Activated naive CD8-positive, alpha-beta T cell (primary cell): ENCODE results near the gene PRRX1.

Experiments
- H3K27ac Mint-ChIP-seq: one replicate; pipeline ENCODE4 v1.8.0; 2021; ENCODE audit warnings: mixed read lengths
- H3K27me3 Mint-ChIP-seq: one replicate; pipeline ENCODE4 v1.8.0; 2021; ENCODE audit warnings: mixed read lengths
- H3K36me3 Mint-ChIP-seq: one replicate; pipeline ENCODE4 v1.8.0; 2021; ENCODE audit warnings: mixed read lengths
- H3K4me1 Mint-ChIP-seq: one replicate; pipeline ENCODE4 v1.8.0; 2021; ENCODE audit warnings: low read depth, mixed read lengths
- H3K4me3 Mint-ChIP-seq: one replicate; pipeline ENCODE4 v1.8.0; 2021; ENCODE audit warnings: mild to moderate bottlenecking, mixed read lengths
- H3K9me3 Mint-ChIP-seq: one replicate; pipeline ENCODE4 v1.8.0; 2021; ENCODE audit warnings: low read depth, mixed read lengths

The PRRX1 gene

GRCh38 chr1:170671629-170671963, 7.7 kb downstream of the PRRX1 start:
- Mint-ChIP-seq H3K9me3 (no peaks in the 10 kb centered on the region), H3K27me3 (peaks cover 48% of the 10 kb centered on the region), H3K4me1 (peaks cover 22% of the 10 kb centered on the region), H3K36me3 (no peaks in the 10 kb centered on the region), H3K4me3 (no peak overlapping the region), H3K27ac (no peak overlapping the region)

DNA sequence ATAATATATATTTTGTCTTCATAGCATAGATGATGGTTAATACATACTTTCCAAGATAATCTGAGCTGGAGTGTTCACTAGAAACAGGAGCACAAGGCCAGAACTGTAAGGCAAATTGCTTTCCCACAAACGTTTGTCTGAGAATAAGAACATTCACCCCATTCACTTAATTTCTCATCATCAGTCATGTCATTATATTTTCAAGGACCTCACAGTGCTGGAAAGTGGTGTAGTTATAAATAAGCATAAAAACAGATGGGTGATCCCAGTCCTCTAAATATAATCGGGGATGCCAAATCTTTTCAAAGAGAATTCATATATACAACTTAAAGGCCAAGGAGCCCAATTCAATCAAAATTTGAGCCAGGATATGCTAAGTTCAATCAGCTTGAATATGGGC, 8.4 kb downstream of the PRRX1 start:
- Mint-ChIP-seq H3K4me1 (peaks cover 17% of the 10 kb centered on the region), H3K27ac (no peak overlapping the region), H3K4me3 (no peak overlapping the region), H3K36me3 (no peaks in the 10 kb centered on the region), H3K9me3 (no peaks in the 10 kb centered on the region), H3K27me3 (peaks cover 41% of the 10 kb centered on the region)

DNA sequence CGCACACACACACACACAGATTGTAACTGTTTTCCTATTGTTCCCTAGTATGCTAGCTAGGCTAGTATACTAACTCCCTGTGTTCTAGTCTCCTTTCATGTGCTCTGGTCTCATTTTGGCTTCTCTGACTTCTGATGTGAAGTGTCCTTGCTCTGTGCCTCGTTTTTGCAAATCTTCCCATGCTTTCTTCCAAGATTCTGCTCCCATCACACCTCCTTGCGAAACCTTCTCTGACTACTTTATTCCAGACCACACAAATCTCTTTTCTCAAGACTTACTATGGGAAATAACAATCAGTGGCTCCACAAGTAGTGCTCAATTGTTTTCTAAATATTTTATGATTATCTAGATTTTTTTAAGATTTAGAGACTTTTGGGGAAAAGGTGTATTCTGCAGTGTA, 10.3 kb downstream of the PRRX1 start:
- Mint-ChIP-seq H3K4me3 (no peak overlapping the region), H3K27ac (no peak overlapping the region)

DNA sequence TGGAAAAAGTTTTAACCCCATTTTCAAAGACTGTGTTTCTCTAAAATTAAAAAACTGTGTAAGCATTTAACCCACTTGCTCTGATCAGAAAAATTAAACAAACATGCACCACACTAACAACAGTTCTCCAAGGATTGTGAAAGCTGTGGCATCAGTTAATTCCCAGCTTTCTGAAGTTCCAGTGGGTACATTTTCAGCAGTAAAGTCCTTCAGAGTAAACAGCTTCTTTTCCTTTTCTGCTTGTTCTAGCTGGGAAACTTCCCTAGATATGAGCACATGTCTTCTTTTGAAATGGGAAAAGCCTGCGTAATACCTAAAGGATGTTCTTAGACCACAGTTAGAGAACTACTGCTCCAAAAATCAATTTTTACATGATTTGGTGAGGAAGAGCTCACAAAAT, 11.1 kb downstream of the PRRX1 start:
- peaks cover 5% of the 10 kb centered on the region for H3K4me1 Mint-ChIP-seq
- no peak overlapping the region for H3K4me3 Mint-ChIP-seq
- H3K27ac Mint-ChIP-seq: no peak overlapping the region
- H3K36me3 Mint-ChIP-seq: no peaks in the 10 kb centered on the region
- H3K27me3 Mint-ChIP-seq: peaks cover 32% of the 10 kb centered on the region
- no peaks in the 10 kb centered on the region for H3K9me3 Mint-ChIP-seq

More for the DNA sequence above, 10.3 kb downstream of the PRRX1 start:
- peaks cover 37% of the 10 kb centered on the region for H3K27me3 Mint-ChIP-seq
- no peaks in the 10 kb centered on the region for H3K36me3 Mint-ChIP-seq
- H3K9me3 Mint-ChIP-seq: no peaks in the 10 kb centered on the region
- H3K4me1 Mint-ChIP-seq: peaks cover 5% of the 10 kb centered on the region

DNA sequence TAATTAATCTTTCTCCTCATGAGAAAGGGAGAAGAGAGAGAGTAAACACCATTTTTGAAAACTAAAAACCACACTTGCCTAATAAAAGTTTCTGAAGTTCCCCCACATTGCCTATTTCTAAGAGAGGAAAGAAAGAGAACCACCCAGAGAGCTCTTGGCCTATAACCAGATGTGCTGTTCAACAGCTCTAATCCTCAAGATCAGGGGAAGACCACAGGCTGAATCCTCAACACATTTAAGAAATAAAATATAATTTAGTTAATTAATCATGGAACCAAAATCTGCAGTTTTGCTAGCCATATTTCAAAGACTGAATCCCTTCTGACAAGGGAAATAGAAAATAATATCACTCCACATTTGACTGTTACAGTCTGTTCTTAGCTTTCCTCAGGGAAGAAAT, 11.9 kb downstream of the PRRX1 start:
- H3K9me3 Mint-ChIP-seq: no peaks in the 10 kb centered on the region
- peaks cover 5% of the 10 kb centered on the region for H3K4me1 Mint-ChIP-seq
- H3K27me3 Mint-ChIP-seq: peaks cover 30% of the 10 kb centered on the region
- H3K4me3 Mint-ChIP-seq: no peak overlapping the region
- no peak overlapping the region for H3K27ac Mint-ChIP-seq
- H3K36me3 Mint-ChIP-seq: no peaks in the 10 kb centered on the region

GRCh38 chr1:170676628-170677027, 12.7 kb downstream of the PRRX1 start:
- Mint-ChIP-seq H3K9me3 (no peaks in the 10 kb centered on the region), H3K36me3 (no peaks in the 10 kb centered on the region), H3K27ac (no peak overlapping the region), H3K4me1 (no peaks in the 10 kb centered on the region), H3K4me3 (no peak overlapping the region), H3K27me3 (peaks cover 24% of the 10 kb centered on the region)

- H3K4me1 Mint-ChIP-seq: no peaks in the 10 kb centered on the region
- H3K4me3 Mint-ChIP-seq: no peak overlapping the region
- H3K27ac Mint-ChIP-seq: no peak overlapping the region
- H3K36me3 Mint-ChIP-seq: no peaks in the 10 kb centered on the region
- no peaks in the 10 kb centered on the region for H3K9me3 Mint-ChIP-seq
- H3K27me3 Mint-ChIP-seq: peaks cover 23% of the 10 kb centered on the region
Measured at GRCh38 chr1:170678027-170678600, 14.2 kb downstream of the PRRX1 start.

- no peaks in the 10 kb centered on the region for H3K9me3 Mint-ChIP-seq
- H3K4me1 Mint-ChIP-seq: no peaks in the 10 kb centered on the region
- no peak overlapping the region for H3K27ac Mint-ChIP-seq
- H3K4me3 Mint-ChIP-seq: no peak overlapping the region
- H3K27me3 Mint-ChIP-seq: peaks cover 20% of the 10 kb centered on the region
- H3K36me3 Mint-ChIP-seq: no peaks in the 10 kb centered on the region
Measured at GRCh38 chr1:170680428-170680827, 16.5 kb downstream of the PRRX1 start.

- no peak overlapping the region for H3K27ac Mint-ChIP-seq
- H3K4me1 Mint-ChIP-seq: no peaks in the 10 kb centered on the region
- H3K36me3 Mint-ChIP-seq: no peaks in the 10 kb centered on the region
- peaks cover 24% of the 10 kb centered on the region for H3K27me3 Mint-ChIP-seq
- no peak overlapping the region for H3K4me3 Mint-ChIP-seq
- no peaks in the 10 kb centered on the region for H3K9me3 Mint-ChIP-seq
Measured at GRCh38 chr1:170682169-170682568, 18.2 kb downstream of the PRRX1 start.

DNA sequence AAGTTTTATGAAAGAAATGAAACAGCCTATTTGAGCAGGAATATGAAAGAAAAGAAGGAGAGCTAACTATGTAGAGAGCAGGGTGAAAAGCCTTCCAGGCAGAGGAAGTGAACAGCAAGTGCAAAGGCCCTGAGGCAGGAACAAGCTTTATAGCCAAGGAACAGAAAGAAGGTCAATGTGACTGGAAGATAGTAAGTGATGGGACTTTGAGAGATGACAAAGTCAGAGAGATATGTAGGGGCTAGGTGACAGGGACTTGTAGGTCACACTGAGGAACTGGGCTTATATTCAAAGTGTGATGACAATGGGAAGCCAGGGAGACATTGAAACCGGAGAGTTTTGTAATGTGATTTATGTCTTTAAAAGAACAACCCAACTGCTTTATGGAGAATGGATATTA, 18.9 kb downstream of the PRRX1 start:
- no peaks in the 10 kb centered on the region for H3K4me1 Mint-ChIP-seq
- H3K9me3 Mint-ChIP-seq: no peaks in the 10 kb centered on the region
- H3K4me3 Mint-ChIP-seq: no peak overlapping the region
- no peaks in the 10 kb centered on the region for H3K36me3 Mint-ChIP-seq
- no peak overlapping the region for H3K27ac Mint-ChIP-seq
- H3K27me3 Mint-ChIP-seq: peaks cover 23% of the 10 kb centered on the region

GRCh38 chr1:170685166-170685565, 21.2 kb downstream of the PRRX1 start:
- Mint-ChIP-seq H3K4me1 (no peaks in the 10 kb centered on the region), H3K36me3 (no peaks in the 10 kb centered on the region), H3K27ac (no peak overlapping the region), H3K4me3 (no peak overlapping the region), H3K27me3 (peaks cover 16% of the 10 kb centered on the region), H3K9me3 (no peaks in the 10 kb centered on the region)

DNA sequence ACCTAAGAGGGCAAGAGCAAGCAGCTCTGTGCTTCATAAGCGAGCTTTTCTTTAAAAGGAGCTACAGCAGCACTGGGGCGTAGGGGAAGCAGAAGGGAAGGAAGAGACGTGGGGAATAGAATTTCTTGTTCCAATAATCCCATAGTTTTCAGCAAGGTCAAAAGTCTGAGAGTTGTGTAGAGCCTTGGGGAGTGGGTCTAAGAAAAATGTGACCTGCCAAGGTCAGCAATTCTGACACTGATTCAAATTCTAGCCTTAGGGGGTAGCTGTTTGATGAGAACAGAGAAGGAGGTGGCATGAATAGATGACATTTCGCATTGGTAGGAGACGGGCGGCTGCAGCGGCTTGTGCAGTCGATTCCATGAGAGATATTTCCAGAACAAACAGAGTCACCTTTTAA, 22.4 kb downstream of the PRRX1 start:
- Mint-ChIP-seq H3K4me3 (no peak overlapping the region), H3K9me3 (no peaks in the 10 kb centered on the region), H3K4me1 (no peaks in the 10 kb centered on the region), H3K27me3 (peaks cover 15% of the 10 kb centered on the region), H3K27ac (no peak overlapping the region), H3K36me3 (no peaks in the 10 kb centered on the region)

DNA sequence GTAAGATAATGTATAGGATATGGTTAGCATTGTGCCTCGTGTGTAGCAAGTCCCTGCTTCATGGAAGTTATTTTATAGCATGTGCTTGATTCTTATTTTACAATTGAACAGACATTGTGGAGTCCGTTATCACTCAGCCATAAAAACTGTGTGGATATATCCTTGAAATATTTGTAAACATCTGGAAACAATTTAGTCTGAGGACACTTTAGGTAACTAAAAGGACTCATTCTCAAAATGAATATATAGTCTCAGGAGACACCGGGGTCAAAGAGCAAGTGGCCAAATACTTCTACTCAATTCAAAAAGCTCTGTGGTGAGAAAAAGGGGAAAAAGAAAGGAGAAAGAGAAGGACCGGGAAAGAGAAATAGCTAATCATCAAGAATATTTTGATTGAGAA, 23.7 kb downstream of the PRRX1 start:
- Mint-ChIP-seq H3K4me3 (no peak overlapping the region), H3K27me3 (peaks cover 15% of the 10 kb centered on the region), H3K4me1 (no peaks in the 10 kb centered on the region), H3K36me3 (no peaks in the 10 kb centered on the region), H3K27ac (no peak overlapping the region), H3K9me3 (no peaks in the 10 kb centered on the region)

- Mint-ChIP-seq H3K4me3 (no peak overlapping the region), H3K36me3 (no peaks in the 10 kb centered on the region), H3K27me3 (peaks cover 18% of the 10 kb centered on the region), H3K4me1 (no peaks in the 10 kb centered on the region), H3K9me3 (no peaks in the 10 kb centered on the region), H3K27ac (no peak overlapping the region)
Measured at GRCh38 chr1:170691258-170691657, 27.3 kb downstream of the PRRX1 start.

- Mint-ChIP-seq H3K9me3 (no peaks in the 10 kb centered on the region), H3K36me3 (no peaks in the 10 kb centered on the region), H3K27ac (no peak overlapping the region), H3K27me3 (peaks cover 15% of the 10 kb centered on the region), H3K4me3 (no peak overlapping the region), H3K4me1 (no peaks in the 10 kb centered on the region)
Measured at GRCh38 chr1:170692866-170693575, 29.1 kb downstream of the PRRX1 start.
